MG63 (cell line): ENCODE results near the gene FCGR3A. TPM values are rescaled to one million over a fixed set of nuclear protein-coding genes. Genes with fewer than 3 reads are reported as not detected.

Experiments used
- DNase-seq: peaks from one replicate; pipeline ENCODE4 v3.0.0-alpha.2; 2020
- H3K27me3 ChIP-seq: fragments of 250-450 bp; sonication (Bioruptor Pico); 2 replicates; pipeline ENCODE4 v1.5.1; 2020; ENCODE audit warnings: mild to moderate bottlenecking, moderate library complexity
- H3K36me3 ChIP-seq: fragments of 250-450 bp; sonication (Bioruptor Pico); 2 replicates; pipeline ENCODE4 v1.5.1; 2020; ENCODE audit warnings: mild to moderate bottlenecking, moderate library complexity
- H3K4me3 ChIP-seq: fragments of 250-450 bp; sonication (Bioruptor Pico); 2 replicates; pipeline ENCODE4 v1.5.1; 2020; ENCODE audit warnings: mild to moderate bottlenecking, moderate library complexity
- H3K9me3 ChIP-seq: fragments of 250-450 bp; sonication (Bioruptor Pico); 2 replicates; pipeline ENCODE4 v1.5.1; 2020; ENCODE audit warnings: mild to moderate bottlenecking, moderate library complexity
- total RNA-seq: library from RNA; depleted of rRNA; stranded (reverse); fragments of >200 nt; shearing (Covaris generic); gene quantifications from 2 replicates; pipeline ENCODE4 v1.2.3, GENCODE V29; 2014; ENCODE audit warnings: low replicate concordance; rRNA removed

The FCGR3A gene
- total RNA-seq, 1 experiment from 2014 or later, result not detected

- no peak for DNase-seq
- Histone ChIP-seq H3K27me3 (no peaks in the 10 kb centered on the region), H3K36me3 (no peaks in the 10 kb centered on the region), H3K9me3 (no peaks in the 10 kb centered on the region), H3K4me3 (no peak overlapping the region)
Observed at GRCh38 chr1:161497961-161498360, 51.7 kb downstream of the FCGR3A start.

GRCh38 chr1:161495490-161495889 is 54.1 kb downstream of the FCGR3A start:
- DNase-seq, result no peak
- H3K9me3 ChIP-seq, result no peaks in the 10 kb centered on the region
- H3K4me3 ChIP-seq, result no peak overlapping the region
- peaks cover 14% of the 10 kb centered on the region for H3K27me3 ChIP-seq
- no peaks in the 10 kb centered on the region for H3K36me3 ChIP-seq

GRCh38 chr1:161494091-161494735 is 55.4 kb downstream of the FCGR3A start:
- Histone ChIP-seq H3K4me3 (no peak overlapping the region), H3K36me3 (no peaks in the 10 kb centered on the region), H3K9me3 (no peaks in the 10 kb centered on the region), H3K27me3 (peaks cover 27% of the 10 kb centered on the region)
- DNase-seq, result no peak

GRCh38 chr1:161492827-161493226 is 56.8 kb downstream of the FCGR3A start:
- Histone ChIP-seq H3K27me3 (peaks cover 28% of the 10 kb centered on the region), H3K36me3 (no peaks in the 10 kb centered on the region), H3K9me3 (no peaks in the 10 kb centered on the region), H3K4me3 (no peak overlapping the region)
- DNase-seq, result no peak

Other genes starting within 250 kb of the FCGR3A start
- gene MPZ, start 239.8 kb downstream of the FCGR3A start, total RNA-seq, result 0.07 TPM in 1 of 2 replicates, not detected in the other
- gene SDHC, start 235.4 kb downstream of the FCGR3A start, total RNA-seq, result 466 and 501 TPM in 2 replicates
- gene CFAP126, start 181.9 kb downstream of the FCGR3A start, total RNA-seq, result not detected in 2 replicates
- gene FCGR2A, start 44.4 kb downstream of the FCGR3A start, total RNA-seq, result 2.3 TPM in 1 of 2 replicates, not detected in the other
- gene HSPA6, start 25.3 kb downstream of the FCGR3A start, total RNA-seq, result 1.1 and 1.9 TPM in 2 replicates
- not detected in 2 replicates for gene FCGR3B, start 81.4 kb upstream of the FCGR3A start, total RNA-seq
- not detected in 2 replicates for gene FCGR2B, start 113.3 kb upstream of the FCGR3A start, total RNA-seq
- gene FCRLA, start 157.4 kb upstream of the FCGR3A start, total RNA-seq, result 2.2 TPM in 1 of 2 replicates, not detected in the other
- 0.47 and 3.1 TPM in 2 replicates for gene FCRLB, start 171.7 kb upstream of the FCGR3A start, total RNA-seq
- 64.9 and 126 TPM in 2 replicates for gene DUSP12, start 200.0 kb upstream of the FCGR3A start, total RNA-seq
- 17.2 and 19.4 TPM in 2 replicates for gene ATF6, start 216.5 kb upstream of the FCGR3A start, total RNA-seq